Trophoblast cell (in vitro differentiated cells and primary cell): Measurements from ENCODE around the gene IGSF8.
"Not testable (repeated sequence)": the region's sequence is repeated elsewhere in the genome, so short reads cannot be mapped to it uniquely, and the experiment has no call there.

Experiments used
- DNase-seq, 2 donors: peaks; one replicate each; pipeline ENCODE4 v3.0.0-alpha.2; 2016
- H2AFZ ChIP-seq: 2 replicates; pipeline ENCODE4 v1.6.1; 2013; ENCODE audit warnings: low read length, moderate library complexity, mild to moderate bottlenecking; ENCODE audit not compliant: insufficient read depth, poor library complexity
- H2AK5ac ChIP-seq: 2 replicates; pipeline ENCODE4 v1.6.1; 2013; ENCODE audit warnings: mild to moderate bottlenecking, low read length
- H2BK120ac ChIP-seq: 2 replicates; pipeline ENCODE4 v1.6.1; 2013; ENCODE audit warnings: low read length, mild to moderate bottlenecking, moderate library complexity; ENCODE audit not compliant: insufficient read depth, poor library complexity
- H2BK12ac ChIP-seq: 2 replicates; pipeline ENCODE4 v1.6.1; 2013; ENCODE audit warnings: mild to moderate bottlenecking, low read length, moderate library complexity
- H2BK5ac ChIP-seq: 2 replicates; pipeline ENCODE4 v1.6.1; 2013; ENCODE audit warnings: low read length, low read depth, moderate library complexity, mild to moderate bottlenecking; ENCODE audit not compliant: poor library complexity
- H3K14ac ChIP-seq: 2 replicates; pipeline ENCODE4 v1.6.1; 2013; ENCODE audit warnings: mild to moderate bottlenecking, low read length
- H3K18ac ChIP-seq: 2 replicates; pipeline ENCODE4 v1.6.1; 2013; ENCODE audit warnings: mild to moderate bottlenecking, low read length
- H3K23ac ChIP-seq: 2 replicates; pipeline ENCODE4 v1.6.1; 2013; ENCODE audit warnings: low read length
- H3K27ac ChIP-seq: 2 replicates; pipeline ENCODE4 v1.5.1; 2013; ENCODE audit warnings: low read depth, mild to moderate bottlenecking, inconsistent platforms, low read length, moderate library complexity
- H3K27me3 ChIP-seq: 2 replicates; pipeline ENCODE4 v1.6.1; 2013; ENCODE audit warnings: inconsistent platforms, mild to moderate bottlenecking, low read length, moderate library complexity; ENCODE audit not compliant: insufficient read depth
- H3K36me3 ChIP-seq, 2 experiments: 1 replicate in 1 of 2; 2 replicates in 1 of 2; pipeline ENCODE4 v1.6.1; 2013; ENCODE audit warnings: low read length in 2 of 2, mild to moderate bottlenecking in 2 of 2, moderate library complexity in 1 of 2; ENCODE audit not compliant: insufficient read depth in 2 of 2, control insufficient read depth in 1 of 2
- H3K4ac ChIP-seq: 2 replicates; pipeline ENCODE4 v1.6.1; 2013; ENCODE audit warnings: low read depth, mild to moderate bottlenecking, low read length, moderate library complexity
- H3K4me1 ChIP-seq, 2 experiments: 1 replicate in 1 of 2; 2 replicates in 1 of 2; pipeline ENCODE4 v1.6.1; 2013; ENCODE audit warnings: low read length in 2 of 2, mild to moderate bottlenecking in 2 of 2, moderate library complexity in 1 of 2; ENCODE audit not compliant: insufficient read depth in 2 of 2, control insufficient read depth in 1 of 2
- H3K4me2 ChIP-seq: 2 replicates; pipeline ENCODE4 v1.6.1; 2013; ENCODE audit warnings: inconsistent platforms, mild to moderate bottlenecking, low read length, moderate library complexity
- H3K4me3 ChIP-seq: 2 replicates; pipeline ENCODE4 v1.5.1; 2013; ENCODE audit warnings: mild to moderate bottlenecking, low read depth, low read length, inconsistent platforms
- H3K79me1 ChIP-seq: one replicate; pipeline ENCODE4 v1.6.1; 2013; ENCODE audit warnings: low read length
- H3K79me2 ChIP-seq: 2 replicates; pipeline ENCODE4 v1.6.1; 2013; ENCODE audit warnings: low read length, mild to moderate bottlenecking; ENCODE audit not compliant: control insufficient read depth, insufficient read depth, poor library complexity
- H3K9ac ChIP-seq: 2 replicates; pipeline ENCODE4 v1.6.1; 2013; ENCODE audit warnings: mild to moderate bottlenecking, low read length
- H3K9me3 ChIP-seq: 2 replicates; pipeline ENCODE4 v1.6.1; 2013; ENCODE audit warnings: low read depth, mild to moderate bottlenecking, control low read depth, inconsistent platforms, low read length; ENCODE audit not compliant: insufficient read depth
- H4K12ac ChIP-seq: 2 replicates; pipeline ENCODE4 v1.6.1; 2013; ENCODE audit warnings: low read depth, mild to moderate bottlenecking, low read length, moderate library complexity
- H4K8ac ChIP-seq: 2 replicates; pipeline ENCODE4 v1.6.1; 2013; ENCODE audit warnings: low read depth, mild to moderate bottlenecking, low read length, moderate library complexity
- H4K91ac ChIP-seq: one replicate; pipeline ENCODE4 v1.6.1; 2013; ENCODE audit warnings: low read depth, mild to moderate bottlenecking, low read length, moderate library complexity
- WGBS: extraction: QIAGEN DNeasy Blood & Tissue Kit; methylation state at CpG from one replicate; pipeline ENCODE4 v1.1.7; 2013; ENCODE audit warnings: missing lambda C conversion rate; ENCODE audit not compliant: insufficient read length, insufficient coverage; ENCODE audit errors: extremely low coverage; 5-methylcytosine and 5-hydroxymethylcytosine counted together

IGSF8 gene

GRCh38 chr1:160114085-160114484, 15.7 kb upstream of the IGSF8 start:
- Histone ChIP-seq H2AK5ac (no peak overlapping the region), H2AFZ (no peak overlapping the region), H3K36me3 (no peaks in the 10 kb centered on the region), H3K14ac (no peak overlapping the region), H3K4me3 (no peak overlapping the region), H2BK12ac (no peak overlapping the region), H2BK5ac (no peak overlapping the region), H3K27me3 (no peaks in the 10 kb centered on the region), H4K8ac (no peak overlapping the region), H3K9me3 (peaks cover 3% of the 10 kb centered on the region), H3K79me2 (no peaks in the 10 kb centered on the region), H3K18ac (no peak overlapping the region), H2BK120ac (no peak overlapping the region), H3K4me1 (no peaks in the 10 kb centered on the region), H3K23ac (no peak overlapping the region), H3K4ac (no peak overlapping the region), H3K79me1 (no peaks in the 10 kb centered on the region), H4K12ac (no peak overlapping the region), H3K27ac (no peak overlapping the region), H3K9ac (no peak overlapping the region), H3K4me2 (no peak overlapping the region), H4K91ac (no peak overlapping the region)
- DNase-seq = no peak
- no CpG with 5 or more reads among the region's 4 CpGs for WGBS

GRCh38 chr1:160113407-160113806, 15.0 kb upstream of the IGSF8 start:
- Histone ChIP-seq H3K14ac (no peak overlapping the region), H3K9me3 (peaks cover 3% of the 10 kb centered on the region), H3K27ac (no peak overlapping the region), H3K4me1 (no peaks in the 10 kb centered on the region), H3K18ac (no peak overlapping the region), H2BK120ac (no peak overlapping the region), H4K8ac (no peak overlapping the region), H2AFZ (no peak overlapping the region), H3K4me2 (no peak overlapping the region), H3K27me3 (no peaks in the 10 kb centered on the region), H3K4ac (no peak overlapping the region), H3K23ac (no peak overlapping the region), H3K79me2 (no peaks in the 10 kb centered on the region), H3K79me1 (no peaks in the 10 kb centered on the region), H2AK5ac (no peak overlapping the region), H3K36me3 (no peaks in the 10 kb centered on the region), H2BK5ac (no peak overlapping the region), H3K9ac (no peak overlapping the region), H3K4me3 (no peak overlapping the region), H4K12ac (no peak overlapping the region), H2BK12ac (no peak overlapping the region), H4K91ac (no peak overlapping the region)
- no peak for DNase-seq
- WGBS = no CpG with 5 or more reads among the region's 8 CpGs

- Histone ChIP-seq H2BK5ac (no peak overlapping the region), H3K14ac (no peak overlapping the region), H2BK120ac (no peak overlapping the region), H3K4me2 (no peak overlapping the region), H3K9me3 (peaks cover 3% of the 10 kb centered on the region), H3K79me2 (no peaks in the 10 kb centered on the region), H3K23ac (no peak overlapping the region), H3K18ac (no peak overlapping the region), H3K36me3 (no peaks in the 10 kb centered on the region), H2BK12ac (no peak overlapping the region), H3K27me3 (no peaks in the 10 kb centered on the region), H4K12ac (no peak overlapping the region), H2AK5ac (no peak overlapping the region), H4K91ac (no peak overlapping the region), H2AFZ (no peak overlapping the region), H4K8ac (no peak overlapping the region), H3K79me1 (no peaks in the 10 kb centered on the region), H3K4ac (no peak overlapping the region), H3K4me1 (peaks cover 0 to 1% of the 10 kb centered on the region in 2 experiments), H3K9ac (no peak overlapping the region), H3K27ac (no peak overlapping the region), H3K4me3 (no peak overlapping the region)
- no peak for DNase-seq
- no CpG with 5 or more reads among the region's 12 CpGs for WGBS
Observed at GRCh38 chr1:160112357-160112756, 13.9 kb upstream of the IGSF8 start.

DNA sequence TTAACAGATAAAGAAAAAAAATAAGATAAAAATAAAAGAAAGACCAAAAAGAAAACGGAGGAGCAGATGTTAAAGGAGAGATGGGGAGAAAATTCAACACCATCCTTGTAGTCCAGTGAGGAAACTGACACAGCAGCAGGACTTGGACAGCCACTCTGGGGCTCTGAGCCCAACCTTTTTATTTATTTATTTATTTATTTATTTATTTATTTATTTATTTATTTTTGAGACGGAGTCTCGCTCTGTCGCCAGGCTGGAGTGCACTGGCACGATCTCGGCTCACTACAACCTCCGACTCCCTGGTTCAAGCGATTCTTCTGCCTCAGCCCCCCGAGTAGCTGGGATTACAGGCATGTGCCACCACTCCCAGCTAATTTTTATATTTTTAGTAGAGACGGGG, 13.0 kb upstream of the IGSF8 start:
- H2AFZ ChIP-seq, H3K79me1 ChIP-seq, H2BK120ac ChIP-seq, H3K23ac ChIP-seq, H4K8ac ChIP-seq, H4K12ac ChIP-seq, H3K9ac ChIP-seq, H3K79me2 ChIP-seq, H3K4me1 ChIP-seq, H3K14ac ChIP-seq, H2BK5ac ChIP-seq, H3K9me3 ChIP-seq, H3K4me3 ChIP-seq, H4K91ac ChIP-seq, H3K36me3 ChIP-seq, H2AK5ac ChIP-seq, H2BK12ac ChIP-seq, H3K4ac ChIP-seq, H3K27me3 ChIP-seq, H3K27ac ChIP-seq, H3K18ac ChIP-seq, H3K4me2 ChIP-seq, DNase-seq: not testable (repeated sequence)
- WGBS = no CpG with 5 or more reads among the region's 10 CpGs
